Ecto neural progenitor cell (in vitro differentiated cells): Measurements from ENCODE around the gene PTPRM.

ENCODE experiments used
- DNase-seq: peaks from one replicate; pipeline ENCODE4 v3.0.0-alpha.2; 2018; ENCODE audit warnings: low spot score

Gene PTPRM

GRCh38 chr18:7757175-7757574, 190.1 kb downstream of the PTPRM start:
- no peak for DNase-seq

- DNase-seq = no peak
Measured at GRCh38 chr18:7758764-7759163, 191.6 kb downstream of the PTPRM start.

DNA sequence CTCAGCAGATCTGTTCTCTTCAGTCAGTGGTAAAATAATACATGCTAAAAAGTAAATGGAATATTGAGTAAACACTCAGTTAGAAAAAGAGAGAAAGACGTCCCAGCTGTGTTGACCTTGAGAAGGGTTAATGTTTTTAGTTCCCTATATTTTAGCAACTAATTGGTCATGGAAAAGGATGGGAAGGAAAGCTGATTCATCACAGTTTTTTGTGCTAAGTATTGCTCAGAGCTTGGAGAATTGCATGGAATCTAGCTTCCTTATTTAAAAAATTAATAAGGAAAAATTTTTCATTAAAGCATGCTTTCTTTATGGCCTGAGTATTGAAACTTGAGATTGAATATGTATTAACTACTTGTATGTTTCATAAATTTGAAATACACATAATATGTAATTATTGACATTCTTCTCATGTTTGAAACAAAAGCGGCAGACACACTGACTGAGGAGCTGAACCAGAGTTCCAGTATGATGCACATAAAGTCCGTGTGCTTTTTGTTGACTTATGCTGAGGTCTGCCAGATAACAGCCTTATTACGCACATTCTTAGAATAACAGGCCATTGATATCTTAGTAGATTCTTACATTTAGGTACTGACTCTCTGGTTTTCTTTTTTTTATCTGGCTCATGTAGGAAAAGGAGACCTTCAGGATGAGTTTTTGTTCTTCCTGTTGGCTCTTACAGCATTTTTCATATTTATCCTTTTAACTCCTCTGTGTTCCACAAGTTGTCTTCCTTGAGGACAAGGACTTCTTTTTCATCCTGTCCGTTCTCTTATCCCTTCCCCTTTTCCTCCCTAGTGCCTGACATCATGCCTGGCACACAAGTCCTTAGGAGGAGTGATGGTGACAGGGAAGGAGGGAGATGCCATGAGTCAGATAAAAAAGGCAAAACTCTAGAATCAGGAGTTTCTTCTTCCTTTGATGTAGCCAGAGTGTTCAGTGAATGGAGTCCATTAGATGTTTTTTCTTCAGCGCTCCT, 194.1 kb downstream of the PTPRM start:
- DNase-seq = no peak

GRCh38 chr18:7764405-7764804, 197.3 kb downstream of the PTPRM start:
- no peak for DNase-seq

GRCh38 chr18:7766346-7766745, 199.2 kb downstream of the PTPRM start:
- DNase-seq = no peak

DNA sequence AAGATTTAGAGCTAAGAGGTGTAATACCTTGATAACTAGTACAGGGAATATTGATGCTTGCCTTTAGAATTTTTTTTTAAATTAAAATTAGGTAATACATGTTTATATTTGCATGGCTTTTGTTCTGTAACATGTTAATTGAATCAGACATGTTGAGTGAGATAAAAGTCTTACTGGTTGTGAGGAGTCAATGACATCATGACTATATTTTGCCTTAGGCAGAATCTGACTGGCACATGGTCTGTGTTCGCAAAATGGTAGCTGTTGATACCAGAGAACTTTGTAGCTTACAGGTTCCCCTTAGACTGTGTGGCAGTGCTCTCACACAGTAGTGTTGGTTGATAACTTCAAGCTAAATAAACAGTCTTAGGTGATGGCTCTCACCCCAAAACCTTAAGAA, 199.7 kb downstream of the PTPRM start:
- no peak for DNase-seq

- no peak for DNase-seq
Measured at GRCh38 chr18:7770908-7771307, 203.8 kb downstream of the PTPRM start.

DNA sequence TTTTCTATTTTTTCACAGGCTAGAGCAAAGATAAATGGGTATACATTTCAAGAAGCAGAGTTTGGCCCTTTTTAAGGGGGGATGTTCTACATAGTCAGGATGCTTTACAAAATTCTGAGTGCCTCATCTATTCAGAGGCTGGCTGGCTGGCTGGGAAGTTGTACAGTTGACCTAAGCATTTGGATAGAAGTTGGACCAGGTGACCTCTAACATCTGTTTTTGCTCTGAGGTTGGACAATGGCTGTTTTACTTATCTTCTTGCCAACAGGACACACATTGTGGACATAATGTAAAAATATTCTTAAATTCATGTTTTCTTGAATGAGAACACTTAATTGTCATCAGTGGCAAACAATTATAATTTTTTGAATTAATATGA, 205.4 kb downstream of the PTPRM start:
- no peak for DNase-seq

DNA sequence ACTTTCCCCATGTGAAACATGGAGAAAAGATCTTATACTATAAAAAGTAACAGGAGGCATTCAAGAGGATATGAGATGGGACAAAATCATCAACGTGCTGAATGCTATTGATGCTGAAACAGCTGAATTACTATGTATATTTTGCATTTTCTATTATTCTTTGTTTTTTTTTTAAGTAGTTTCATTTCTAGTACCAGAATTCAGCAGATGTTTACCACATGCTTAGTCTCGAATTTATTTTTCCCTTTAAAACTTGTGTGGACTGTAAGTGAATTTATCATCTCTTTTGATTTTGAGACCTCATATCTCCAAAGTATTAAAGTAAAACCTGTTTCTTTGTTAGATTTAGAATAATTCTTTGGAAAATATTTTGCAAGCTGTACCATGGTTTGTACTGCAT, 205.8 kb downstream of the PTPRM start:
- DNase-seq = no peak

- no peak for DNase-seq
Measured at GRCh38 chr18:7775128-7775527, 208.0 kb downstream of the PTPRM start.

DNA sequence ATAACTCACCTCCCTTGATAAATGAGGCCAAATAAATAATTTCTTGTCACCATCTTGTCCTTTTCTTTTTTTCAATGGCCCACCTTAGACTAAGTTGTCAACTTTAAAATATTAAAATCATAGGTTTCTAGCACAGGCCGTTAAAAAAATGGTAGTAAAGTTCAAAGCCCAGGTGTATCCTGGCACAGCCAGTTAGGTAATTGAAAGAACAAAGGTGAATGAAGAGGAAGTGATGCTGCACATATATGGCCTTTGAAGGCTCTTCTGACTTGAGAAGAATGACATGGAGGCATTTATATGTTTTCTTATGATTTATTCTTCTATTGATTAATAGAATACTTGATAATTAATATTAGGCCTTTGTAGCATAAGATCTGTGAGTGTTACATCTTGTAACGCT, 208.7 kb downstream of the PTPRM start:
- no peak for DNase-seq

GRCh38 chr18:7778181-7778580, 211.1 kb downstream of the PTPRM start:
- no peak for DNase-seq

DNA sequence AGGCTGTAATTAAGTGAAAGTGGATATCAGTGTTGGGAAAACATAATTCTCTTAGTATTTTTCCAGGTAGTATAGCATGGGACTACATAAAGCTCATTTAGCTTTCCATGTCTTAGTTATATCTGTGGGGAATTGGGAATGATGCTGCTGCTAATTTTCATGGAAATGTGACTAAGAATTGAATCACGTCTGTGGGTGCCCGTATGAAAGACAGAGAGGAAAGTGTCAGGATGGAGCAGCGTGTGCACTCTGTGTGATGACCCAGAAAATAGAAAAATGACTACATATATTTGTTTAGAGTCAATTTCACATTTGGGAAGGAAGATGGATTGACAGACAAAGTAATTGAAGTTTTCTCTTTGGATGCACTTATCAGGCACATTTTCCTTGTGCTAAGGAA, 212.1 kb downstream of the PTPRM start:
- DNase-seq = no peak

DNA sequence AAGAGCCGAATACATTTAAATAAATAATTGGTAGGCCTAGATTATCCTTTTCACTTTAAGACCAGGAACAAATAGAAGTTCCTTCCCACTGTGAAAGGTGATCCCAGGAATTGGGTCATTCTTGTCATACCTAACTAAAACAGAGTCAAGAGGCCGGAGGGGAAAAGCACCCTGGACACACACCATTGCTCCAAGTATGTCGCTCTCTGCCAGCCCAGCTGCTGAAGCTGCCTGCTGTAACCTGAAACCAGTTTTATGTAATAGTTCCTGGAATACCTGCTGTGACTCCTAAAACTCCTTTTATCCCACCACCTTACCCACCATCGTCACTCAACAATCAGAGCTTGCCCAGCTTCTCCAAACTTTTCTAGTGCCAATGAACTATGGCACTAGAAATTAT, 217.1 kb downstream of the PTPRM start:
- no peak for DNase-seq

DNA sequence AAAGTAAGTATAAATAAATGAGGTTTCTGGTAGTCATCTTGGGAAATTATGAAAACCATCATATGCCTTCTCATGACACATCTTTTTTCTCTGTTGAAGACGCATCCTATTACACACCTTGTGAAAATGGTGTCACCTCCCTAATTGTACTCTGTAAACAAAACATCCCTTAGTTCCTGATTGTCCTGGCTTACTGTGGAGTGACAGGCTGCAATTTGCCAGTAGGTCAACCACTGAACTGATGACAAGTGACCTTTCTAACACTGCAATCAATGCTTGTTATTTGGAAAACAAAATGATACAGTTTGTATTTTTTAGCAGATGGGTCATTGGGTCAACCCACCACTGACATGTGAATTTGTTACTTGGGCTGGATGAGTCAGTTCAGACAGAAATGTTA, 219.5 kb downstream of the PTPRM start:
- DNase-seq = no peak

- no peak for DNase-seq
Measured at GRCh38 chr18:7787339-7787738, 220.2 kb downstream of the PTPRM start.

- DNase-seq = peak; percentile 71
Measured at GRCh38 chr18:7789856-7790552, 222.9 kb downstream of the PTPRM start.

DNA sequence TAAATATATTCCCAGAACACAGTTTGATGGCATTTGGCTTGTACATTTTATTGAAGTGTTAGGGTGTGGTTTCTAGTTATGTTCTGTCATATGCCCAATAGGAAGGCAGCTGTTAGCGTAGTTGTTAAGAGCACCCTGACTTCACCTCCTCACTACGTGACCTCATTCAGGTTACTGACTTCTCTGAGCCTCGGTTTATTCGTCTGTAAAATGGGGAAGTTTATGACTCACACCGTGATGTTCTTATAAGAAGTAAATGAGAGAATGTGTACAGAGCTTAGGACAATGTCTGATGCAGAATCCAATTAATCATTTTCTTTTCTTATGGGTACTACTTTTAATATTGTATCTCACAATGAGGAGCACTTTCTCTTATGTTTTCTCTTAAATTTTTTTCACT, 226.0 kb downstream of the PTPRM start:
- no peak for DNase-seq

DNA sequence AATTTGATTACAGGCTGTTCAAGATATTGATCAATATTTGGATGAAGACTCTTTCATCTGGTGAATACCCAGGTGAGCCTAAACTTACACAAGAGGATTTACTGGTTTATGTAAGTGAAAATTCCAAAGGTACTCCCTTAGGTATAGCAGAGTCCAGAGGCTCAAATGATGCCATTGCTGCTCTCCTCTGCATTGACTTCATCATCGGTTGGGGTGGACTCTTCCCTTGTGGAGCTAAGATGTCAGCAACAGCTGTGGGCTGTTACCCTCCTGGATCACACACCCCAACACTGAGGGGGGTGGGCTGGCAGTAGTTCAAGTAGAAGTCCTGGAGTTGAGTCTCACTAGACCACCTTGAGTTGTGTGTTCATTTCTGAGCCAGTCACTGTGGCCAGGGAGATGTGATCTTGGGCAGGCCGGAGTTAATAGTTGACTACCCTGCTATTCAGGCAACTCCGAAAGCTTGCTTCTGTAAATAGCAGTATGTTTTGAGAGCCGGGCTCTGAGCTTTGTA, 236.9 kb downstream of the PTPRM start:
- DNase-seq = no peak

DNA sequence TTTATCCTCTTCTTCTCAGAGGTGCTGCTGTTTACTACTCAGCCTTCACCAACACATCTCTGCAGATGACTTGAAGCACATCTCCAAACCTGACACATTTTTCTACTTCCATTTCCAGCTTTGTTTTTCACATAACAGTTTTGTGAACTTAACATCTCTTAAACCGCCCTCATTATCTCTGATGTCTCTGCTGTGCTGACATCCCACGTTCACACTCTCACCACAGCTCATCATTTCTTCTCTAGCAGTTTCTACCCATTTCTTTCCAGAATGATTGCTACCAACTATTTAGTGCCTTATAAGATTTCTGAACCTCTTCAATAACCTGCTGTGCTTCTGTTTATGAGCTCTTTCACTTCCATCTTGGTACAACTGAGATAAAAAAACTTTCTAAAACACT, 238.0 kb downstream of the PTPRM start:
- DNase-seq = no peak

GRCh38 chr18:7805880-7806279, 238.8 kb downstream of the PTPRM start:
- no peak for DNase-seq

- no peak for DNase-seq
Measured at GRCh38 chr18:7807936-7808453, 240.9 kb downstream of the PTPRM start.

DNA sequence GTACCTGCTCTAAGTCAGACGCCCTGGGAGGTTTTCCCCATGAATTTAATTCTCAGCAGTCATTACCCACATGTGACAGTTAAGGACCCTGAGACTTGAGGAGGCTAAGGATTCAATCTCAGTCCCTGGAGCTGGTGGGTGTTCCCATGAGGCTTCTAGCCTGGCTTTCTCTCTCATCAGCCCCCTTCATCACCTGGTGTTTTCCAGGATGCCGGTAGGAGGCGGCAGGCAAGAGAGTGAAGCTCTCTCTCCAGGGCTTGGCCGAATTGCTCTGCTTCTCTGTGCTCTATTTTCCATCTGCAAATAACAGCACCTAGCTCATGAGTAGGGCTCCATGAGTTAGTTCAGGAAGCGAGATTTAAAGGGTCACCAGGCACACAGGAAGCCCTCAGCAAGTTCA, 241.9 kb downstream of the PTPRM start:
- DNase-seq = no peak
